Thyroid gland (tissue), 4 donors: ENCODE data around the gene RASL10A. TPM values are rescaled to one million over a fixed set of nuclear protein-coding genes. Genes with fewer than 3 reads are reported as not detected.

Experiments
- DNase-seq, 2 donors: peaks; one replicate each; pipeline ENCODE4 v3.0.0-alpha.2; 2019
- H3K27ac ChIP-seq, 3 donors: fragments of 200-600 bp; sonication (generic); 1 replicate in 2 of 3; 2 replicates in 1 of 3; pipeline ENCODE4 v1.5.1; 2016 to 2019; ENCODE audit warnings: mild to moderate bottlenecking in 1 of 3, moderate library complexity in 1 of 3
- H3K27me3 ChIP-seq: fragments of 200-600 bp; sonication (generic); one replicate; pipeline ENCODE4 v1.5.1; 2019
- H3K36me3 ChIP-seq, 2 donors: fragments of 200-600 bp; sonication (generic); one replicate each; pipeline ENCODE4 v1.5.1; 2016 to 2019
- H3K4me1 ChIP-seq, 2 donors: fragments of 200-600 bp; sonication (generic); one replicate each; pipeline ENCODE4 v1.5.1; 2017 to 2019
- H3K4me3 ChIP-seq, 3 donors: fragments of 200-600 bp; sonication (generic); replicated peaks in 1 of 3; 1 replicate in 2 of 3; 2 replicates in 1 of 3; pipeline ENCODE4 v1.5.1; 2016; ENCODE audit warnings: mild to moderate bottlenecking in 1 of 3
- H3K9me3 ChIP-seq: fragments of 200-600 bp; sonication (generic); one replicate; pipeline ENCODE4 v1.5.1; 2017
- POLR2A ChIP-seq, 2 donors: fragments of 450-650 bp; IDR thresholded peaks; one replicate each; pipeline ENCODE4 v1.6.1; 2017; ENCODE audit warnings: antibody characterized with exemption in 2 of 2, mild to moderate bottlenecking in 2 of 2, moderate library complexity in 1 of 2
- WGBS, 2 donors: methylation state at CpG; one replicate each; pipeline ENCODE4 v1.1.5; 2017; 5-methylcytosine and 5-hydroxymethylcytosine counted together
- intact Hi-C: fragments of 100-400 bp; cut with DNase I; formaldehyde crosslinking; loops from one replicate; pipeline ENCODE4 v1.15.1; 2023
- total RNA-seq, 4 donors: library from RNA; depleted of rRNA; stranded (reverse); fragments of >200 nt; gene quantifications; one replicate each; pipeline ENCODE4 v1.2.3, GENCODE V29; 2016
- TF ChIP-seq, protein P1 (sequence below), 6 experiments: fragments of 200-600 bp in 3 of 6; fragments of 450-650 bp in 3 of 6; sonication (generic) in 3 of 6; IDR thresholded peaks; one replicate each; pipeline ENCODE4 v1.5.1; 2016 to 2019; ENCODE audit warnings: antibody characterized with exemption in 6 of 6, mild to moderate bottlenecking in 2 of 6, inconsistent platforms in 1 of 6, moderate library complexity in 1 of 6

The RASL10A gene
- total RNA-seq, 4 donors from 2014 or later = 0.67 to 1.7 TPM; not detected in 2

DNA sequence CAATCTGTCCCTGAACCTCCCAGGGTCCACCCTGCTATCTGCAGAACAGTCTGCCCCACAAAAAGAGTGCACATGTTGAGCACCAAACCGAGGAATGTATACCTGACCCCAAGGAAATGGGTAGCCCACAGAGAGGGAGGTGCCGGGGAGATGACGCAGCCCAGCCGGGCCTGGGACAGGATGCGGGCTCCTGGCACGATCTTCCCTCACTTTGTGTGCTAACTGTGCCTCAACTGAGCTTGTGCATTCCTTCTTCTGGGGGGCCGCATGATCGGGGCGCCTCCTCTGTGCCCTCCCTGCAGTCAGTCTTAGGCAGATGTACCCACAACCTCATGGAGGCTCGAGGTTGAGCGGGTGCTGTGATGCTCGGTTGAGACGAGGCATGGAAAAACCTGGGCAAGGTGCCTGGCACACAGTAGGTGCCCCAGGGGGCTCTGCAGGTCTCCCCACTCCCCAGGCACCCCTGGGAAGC, 6.7 kb downstream of the RASL10A start:
- H3K4me3 ChIP-seq = no peak overlapping the region

DNA sequence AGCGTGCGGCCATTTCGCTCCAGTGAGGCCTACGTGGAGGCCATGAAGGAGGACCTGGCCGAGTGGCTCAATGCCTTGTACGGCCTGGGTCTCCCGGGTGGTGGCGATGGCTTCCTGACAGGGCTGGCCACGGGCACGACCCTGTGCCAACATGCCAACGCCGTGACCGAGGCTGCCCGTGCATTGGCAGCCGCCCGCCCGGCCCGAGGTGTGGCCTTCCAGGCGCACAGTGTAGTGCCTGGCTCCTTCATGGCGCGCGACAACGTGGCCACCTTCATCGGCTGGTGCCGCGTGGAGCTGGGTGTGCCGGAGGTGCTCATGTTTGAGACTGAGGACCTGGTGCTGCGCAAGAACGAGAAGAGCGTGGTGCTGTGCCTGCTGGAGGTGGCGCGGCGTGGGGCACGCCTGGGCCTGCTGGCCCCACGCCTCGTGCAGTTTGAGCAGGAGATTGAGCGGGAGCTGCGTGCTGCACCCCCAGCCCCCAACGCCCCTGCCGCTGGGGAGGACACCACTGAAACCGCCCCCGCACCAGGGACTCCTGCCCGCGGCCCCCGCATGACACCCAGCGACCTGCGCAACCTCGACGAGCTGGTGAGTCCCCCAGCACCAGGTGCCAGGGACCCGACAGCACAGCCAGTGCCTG, 7.2 kb downstream of the RASL10A start:
- H3K9me3 ChIP-seq = no peaks in the 10 kb centered on the region
- intact Hi-C loops = loop anchor here (5.0 kb wide), 1 partner anchor 36 kb away; no protein-coding TSS in a partner anchor
- 91 to 93% methylated on average over 26 to 35 of the region's 50 CpGs for WGBS, 2 donors
- peaks cover 15 to 53% of the 10 kb centered on the region in 2 donors for H3K4me1 ChIP-seq
- TF ChIP-seq, protein P1, sequence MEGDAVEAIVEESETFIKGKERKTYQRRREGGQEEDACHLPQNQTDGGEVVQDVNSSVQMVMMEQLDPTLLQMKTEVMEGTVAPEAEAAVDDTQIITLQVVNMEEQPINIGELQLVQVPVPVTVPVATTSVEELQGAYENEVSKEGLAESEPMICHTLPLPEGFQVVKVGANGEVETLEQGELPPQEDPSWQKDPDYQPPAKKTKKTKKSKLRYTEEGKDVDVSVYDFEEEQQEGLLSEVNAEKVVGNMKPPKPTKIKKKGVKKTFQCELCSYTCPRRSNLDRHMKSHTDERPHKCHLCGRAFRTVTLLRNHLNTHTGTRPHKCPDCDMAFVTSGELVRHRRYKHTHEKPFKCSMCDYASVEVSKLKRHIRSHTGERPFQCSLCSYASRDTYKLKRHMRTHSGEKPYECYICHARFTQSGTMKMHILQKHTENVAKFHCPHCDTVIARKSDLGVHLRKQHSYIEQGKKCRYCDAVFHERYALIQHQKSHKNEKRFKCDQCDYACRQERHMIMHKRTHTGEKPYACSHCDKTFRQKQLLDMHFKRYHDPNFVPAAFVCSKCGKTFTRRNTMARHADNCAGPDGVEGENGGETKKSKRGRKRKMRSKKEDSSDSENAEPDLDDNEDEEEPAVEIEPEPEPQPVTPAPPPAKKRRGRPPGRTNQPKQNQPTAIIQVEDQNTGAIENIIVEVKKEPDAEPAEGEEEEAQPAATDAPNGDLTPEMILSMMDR (IDR thresholded peaks at IDR 0.05) = no peak
- TF ChIP-seq POLR2A (IDR thresholded peaks at IDR 0.05) = no peak
- H3K27ac ChIP-seq = peak overlapping the region in 2 of 3 donors; percentile 43 to 74
- H3K36me3 ChIP-seq = no peaks in the 10 kb centered on the region
- H3K4me3 ChIP-seq = no peak overlapping the region
- no peak for DNase-seq
- H3K27me3 ChIP-seq = no peaks in the 10 kb centered on the region

More for the DNA sequence above, 6.7 kb downstream of the RASL10A start:
- H3K27ac ChIP-seq = peak overlapping the region in 2 of 3 donors; percentile 43 to 74
- intact Hi-C loops = loop anchor here (5.0 kb wide), 1 partner anchor 37 kb away; no protein-coding TSS in a partner anchor
- H3K4me1 ChIP-seq = peaks cover 20 to 59% of the 10 kb centered on the region in 2 donors
- DNase-seq = no peak
- 70 to 86% methylated on average over 11 of the region's 13 CpGs for WGBS, 2 donors
- H3K9me3 ChIP-seq = no peaks in the 10 kb centered on the region
- TF ChIP-seq POLR2A (IDR thresholded peaks at IDR 0.05) = no peak
- TF ChIP-seq, protein P1 (IDR thresholded peaks at IDR 0.05) = no peak
- peaks cover 5% of the 10 kb centered on the region for H3K27me3 ChIP-seq
- no peaks in the 10 kb centered on the region for H3K36me3 ChIP-seq

DNA sequence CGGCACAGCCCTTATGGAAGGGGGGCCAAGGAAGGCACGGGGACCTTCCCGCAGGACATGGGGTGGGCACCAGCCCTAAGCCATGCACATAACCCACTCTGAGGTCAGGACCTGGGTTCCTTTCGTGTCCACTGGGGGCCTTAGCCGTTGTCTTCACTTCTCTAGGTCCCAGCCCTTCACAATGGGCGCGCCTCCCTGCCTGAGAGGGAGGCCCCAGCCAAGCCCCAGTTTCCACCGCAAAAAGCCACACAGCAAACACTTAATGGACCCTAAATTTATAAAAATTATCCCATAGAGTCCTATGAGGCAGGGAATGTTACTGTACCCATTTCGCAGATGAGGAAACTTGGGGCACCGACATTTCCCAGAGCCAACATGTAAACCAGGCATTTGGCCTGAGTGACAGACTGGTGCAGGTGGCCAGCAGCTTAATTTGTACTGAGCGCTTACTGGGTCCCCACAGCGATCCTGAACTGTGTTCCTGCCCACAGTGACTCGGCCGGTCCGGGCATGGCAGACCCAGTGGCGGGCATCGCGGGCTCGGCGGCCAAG, 7.8 kb downstream of the RASL10A start:
- Histone ChIP-seq H3K36me3 (no peaks in the 10 kb centered on the region), H3K27ac (peak overlapping the region; percentile 38 to 78 (median 74)), H3K4me3 (peak overlapping the region; percentile 75 to 99 (median 78)), H3K9me3 (no peaks in the 10 kb centered on the region), H3K4me1 (peaks cover 12 to 55% of the 10 kb centered on the region in 2 donors), H3K27me3 (no peaks in the 10 kb centered on the region)
- WGBS, 2 donors = 80 to 88% methylated on average over 6 to 20 of the region's 20 CpGs
- no peak for DNase-seq
- intact Hi-C loops = loop anchor here (5.0 kb wide), 1 partner anchor 35 kb away; no protein-coding TSS in a partner anchor
- no peak for TF ChIP-seq POLR2A (IDR thresholded peaks at IDR 0.05)
- TF ChIP-seq, protein P1 (IDR thresholded peaks at IDR 0.05) = no peak

DNA sequence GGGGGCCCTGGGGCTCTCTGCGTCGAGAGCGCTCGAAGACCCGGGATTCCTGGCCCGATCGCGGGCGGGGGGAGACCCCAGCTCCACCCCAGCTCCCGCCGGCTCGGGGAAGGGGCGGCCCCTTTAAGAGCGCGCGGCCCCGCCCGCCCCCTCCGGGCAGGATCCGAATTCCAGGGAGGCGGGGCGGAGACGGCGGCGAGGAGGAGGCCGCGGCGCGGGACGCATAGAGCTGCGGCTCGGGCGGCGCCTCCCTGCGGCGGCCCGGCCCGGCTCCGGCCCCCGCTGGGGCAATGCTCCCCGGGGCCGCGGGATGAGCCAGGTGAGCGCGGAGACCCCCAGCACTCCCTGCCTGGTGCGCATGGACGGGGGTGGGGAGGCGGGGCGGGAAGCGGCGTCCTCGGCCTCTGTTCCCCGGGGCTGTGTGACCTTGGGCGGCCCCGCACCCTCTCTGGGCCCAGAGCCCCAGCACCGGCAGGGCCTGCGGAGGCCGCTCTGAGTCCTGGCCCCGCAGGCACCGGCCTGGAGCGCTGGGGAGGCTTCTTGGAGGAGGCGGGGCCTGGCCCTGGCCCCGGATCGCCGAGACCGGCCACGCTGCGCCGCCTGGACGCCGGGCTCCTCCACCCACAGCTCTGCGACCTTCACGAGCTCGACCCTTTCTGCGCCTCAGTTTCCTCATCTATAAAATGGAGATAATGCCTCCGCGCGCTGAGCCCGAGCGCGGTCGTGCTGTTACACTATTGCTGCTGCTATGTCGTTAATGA, 8.5 kb downstream of the RASL10A start:
- Histone ChIP-seq H3K4me1 (peaks cover 12 to 54% of the 10 kb centered on the region in 2 donors), H3K9me3 (no peaks in the 10 kb centered on the region), H3K27me3 (no peaks in the 10 kb centered on the region), H3K36me3 (no peaks in the 10 kb centered on the region), H3K27ac (peak overlapping the region; percentile 56 to 78 (median 74)), H3K4me3 (peak overlapping the region; percentile 75 to 99 (median 78))
- TF ChIP-seq POLR2A (IDR thresholded peaks at IDR 0.05) = peak in 1 of 2 donors; percentile 59
- TF ChIP-seq, protein P1 (IDR thresholded peaks at IDR 0.05) = peak in 1 of 6 experiments; percentile 17
- intact Hi-C loops = loop anchor here (5.0 kb wide), 1 partner anchor 35 kb away; no protein-coding TSS in a partner anchor
- 22% methylated on average over 12 of the region's 83 CpGs; no CpG with 5 or more reads in 1 of the 2 donors for WGBS, 2 donors
- peak; percentile 82 to 85 for DNase-seq
